GM12864 (cell line): ENCODE measurements around the gene UBE2D3.

Source experiments
- DNase-seq: peaks from one replicate; pipeline ENCODE4 v3.0.0-alpha.2; 2011; ENCODE audit warnings: low read depth
- H3K4me3 ChIP-seq: 2 replicates; pipeline ENCODE4 v1.5.1; 2011; ENCODE audit warnings: mild to moderate bottlenecking, low read depth, low read length, control low read depth
- CTCF ChIP-seq: IDR thresholded peaks from 2 replicates; pipeline ENCODE4 v1.5.1; 2011; ENCODE audit warnings: low read depth, mild to moderate bottlenecking, moderate library complexity, low read length, control low read depth, inconsistent platforms; ENCODE audit errors: missing control alignments

Gene UBE2D3

GRCh38 chr4:102754044-102754443, 73.3 kb downstream of the UBE2D3 start:
- DNase-seq = no peak
- H3K4me3 ChIP-seq = no peak overlapping the region
- TF ChIP-seq CTCF = no peak

- TF ChIP-seq CTCF = no peak
- H3K4me3 ChIP-seq = no peak overlapping the region
Measured at GRCh38 chr4:102751941-102752340, 75.4 kb downstream of the UBE2D3 start.

More at GRCh38 chr4:102751941-102752340, 75.4 kb downstream of the UBE2D3 start:
- no peak for DNase-seq
